Activated CD4-positive, alpha-beta T cell treated with anti-CD3 and anti-CD28 coated beads, Interleukin-2, amount 50 U/mL, for 48 hours (primary cell): Measurements from ENCODE around the gene PLPPR5.

ENCODE experiments used
- DNase-seq, 2 experiments: peaks; one replicate each; pipeline ENCODE4 v3.0.0-alpha.2; 2020

Gene PLPPR5

DNA sequence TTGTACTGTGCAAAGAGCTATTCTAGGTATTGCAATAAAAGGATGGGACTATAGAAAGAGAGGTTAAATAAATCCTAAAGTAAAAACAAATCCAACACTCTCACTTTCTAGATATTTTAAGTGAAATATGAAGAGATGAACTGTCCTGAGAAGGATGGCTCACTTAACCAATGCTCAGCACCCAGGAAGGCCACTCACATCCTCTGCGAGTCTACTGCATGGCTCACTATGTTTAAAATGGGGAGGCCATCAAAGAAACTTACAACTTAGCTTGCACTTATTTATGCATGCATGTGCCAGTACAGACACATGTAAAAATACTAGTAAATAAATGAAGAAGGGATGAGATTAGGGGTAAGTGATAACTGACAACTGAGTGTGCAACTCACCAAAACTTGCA, 37.5 kb downstream of the PLPPR5 start:
- no peak for DNase-seq

DNA sequence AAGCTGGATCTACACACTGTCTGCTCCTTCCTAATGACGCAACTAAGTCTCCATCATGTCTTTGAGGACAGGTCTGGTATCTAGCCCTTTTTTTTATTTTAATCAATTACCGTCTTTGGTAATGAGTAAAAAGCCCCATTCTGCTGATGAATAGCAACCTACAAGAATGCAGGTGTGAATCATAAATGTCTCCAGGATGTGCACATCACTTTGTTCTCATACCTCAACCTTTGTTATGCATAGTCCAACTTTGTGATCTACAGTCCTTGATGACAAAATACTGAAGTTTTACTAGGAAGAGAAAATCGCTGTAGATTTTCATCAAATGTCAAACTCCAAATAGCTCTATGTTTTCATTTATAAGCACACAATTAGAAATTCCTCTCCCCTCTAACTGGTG, 39.3 kb downstream of the PLPPR5 start:
- no peak for DNase-seq

DNA sequence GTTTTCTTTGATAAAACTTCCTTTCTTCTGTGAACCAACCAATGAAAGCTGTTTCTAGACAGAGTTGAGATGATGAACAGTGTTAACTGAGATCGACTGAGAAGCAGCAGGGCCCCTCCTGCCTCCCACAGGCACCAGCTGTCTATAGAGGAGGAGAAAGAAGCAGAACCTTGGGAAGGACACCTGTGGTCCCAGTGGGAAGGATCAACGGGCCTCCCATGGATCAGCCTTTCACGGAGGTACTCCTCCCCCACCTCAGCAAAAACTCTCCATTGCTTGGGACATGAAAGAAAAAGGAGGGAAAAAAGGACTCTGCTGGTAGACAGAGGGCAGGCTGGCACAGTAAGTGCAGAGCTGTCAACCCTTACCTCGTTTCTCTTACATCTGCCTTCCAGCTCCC, 40.5 kb downstream of the PLPPR5 start:
- no peak for DNase-seq

DNA sequence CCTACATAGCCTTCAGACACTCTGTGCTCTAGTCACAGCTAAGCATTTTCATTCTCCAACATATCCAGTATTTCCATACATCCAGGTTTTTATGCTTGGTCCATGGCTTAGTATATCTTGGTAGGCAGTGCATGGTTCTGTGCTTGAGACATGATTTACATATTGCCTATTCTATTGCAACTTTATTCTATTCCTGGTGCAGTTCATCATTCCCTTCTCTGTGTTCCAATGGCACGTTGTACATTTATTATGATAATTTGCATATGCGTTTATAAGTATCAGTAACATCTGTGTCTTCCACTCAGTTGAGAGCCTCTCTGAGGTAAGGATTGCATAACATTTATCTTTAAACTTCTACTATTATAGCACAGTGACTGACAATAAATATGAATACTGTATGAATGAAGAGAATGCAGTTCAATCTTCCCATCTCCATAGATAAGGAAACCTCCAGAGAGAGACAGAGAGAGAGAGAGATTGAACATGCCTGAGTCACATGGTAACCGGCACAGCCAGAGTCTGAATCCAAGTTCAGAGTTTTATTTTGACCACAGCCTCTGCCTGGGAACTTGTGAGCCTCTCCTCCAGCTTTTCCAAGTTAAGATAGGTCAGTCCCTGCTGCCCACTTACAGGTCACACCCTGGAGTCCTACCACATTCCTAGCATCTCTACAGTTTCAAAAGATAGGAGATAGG, 41.5 kb downstream of the PLPPR5 start:
- DNase-seq, result no peak

DNA sequence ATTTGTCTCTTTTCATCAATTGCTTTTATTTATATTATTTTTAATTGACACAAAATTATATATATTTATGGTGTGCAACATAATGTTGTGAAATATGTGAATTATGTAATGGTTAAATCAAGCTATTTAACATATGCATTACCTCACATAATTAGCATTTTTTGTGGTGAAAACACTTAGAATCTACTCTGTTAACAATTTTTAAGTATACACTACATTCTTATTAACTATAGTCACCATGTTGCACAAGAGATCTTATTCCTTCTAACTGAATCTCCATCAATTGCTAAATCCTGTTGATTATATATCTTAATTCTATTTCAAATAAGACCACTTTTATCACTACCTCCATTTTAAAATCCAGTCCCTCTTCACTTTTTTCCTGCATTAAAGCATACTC, 42.5 kb downstream of the PLPPR5 start:
- DNase-seq, result no peak

DNA sequence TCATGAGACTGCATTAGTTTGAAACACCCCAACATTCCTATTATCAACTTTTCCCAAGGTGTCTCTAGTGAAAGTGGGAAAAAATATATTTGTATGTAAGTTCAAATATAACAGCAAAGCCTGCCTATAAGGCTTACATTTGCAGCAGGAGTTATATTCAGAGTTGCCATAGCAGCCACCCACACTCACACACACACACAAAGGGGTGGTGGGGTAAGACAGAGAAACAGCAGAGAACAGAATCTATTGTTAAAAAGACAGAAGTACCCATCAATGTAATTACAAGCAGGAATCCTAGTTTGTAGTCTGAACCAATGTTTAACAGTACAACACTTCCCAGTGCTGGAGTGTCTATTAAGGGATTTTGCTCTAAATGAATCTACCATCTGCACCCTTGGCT, 55.0 kb downstream of the PLPPR5 start:
- DNase-seq, result no peak

DNA sequence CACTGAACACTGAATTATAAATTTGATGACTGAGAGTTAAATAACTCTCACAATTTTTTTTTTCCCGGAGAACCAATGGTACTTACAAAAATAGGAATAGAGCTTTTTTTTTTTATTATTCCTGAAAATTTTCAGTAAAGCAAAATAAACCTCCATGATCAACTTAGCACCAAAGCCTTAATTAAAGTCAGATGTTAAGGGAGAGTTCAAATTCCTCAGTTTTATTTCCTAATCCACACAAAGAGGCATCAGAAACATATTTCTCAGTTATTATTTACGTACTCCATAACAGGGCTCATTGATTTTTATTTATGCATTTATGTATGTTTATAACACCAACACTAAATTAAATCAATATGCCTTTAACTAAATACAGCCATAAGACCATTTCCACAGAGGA, 55.5 kb downstream of the PLPPR5 start:
- DNase-seq, result no peak

DNA sequence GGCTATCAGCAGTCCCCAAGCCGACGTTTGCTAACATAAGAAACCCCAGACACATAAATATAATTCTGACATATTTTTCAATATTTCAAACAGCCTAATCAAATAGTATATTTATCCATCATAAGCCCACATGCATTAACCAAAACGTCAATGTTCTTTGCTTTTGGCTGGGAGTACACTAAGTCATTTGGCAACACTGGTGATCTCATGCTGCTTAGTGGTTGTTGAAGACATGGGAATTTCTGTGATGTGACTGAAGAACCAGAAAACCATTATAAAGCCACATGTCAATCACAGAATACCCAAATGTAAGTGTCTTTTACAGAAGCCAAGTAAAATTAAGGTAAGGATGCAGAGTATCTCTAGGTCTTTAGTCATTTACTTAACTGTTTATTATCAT, 57.6 kb downstream of the PLPPR5 start:
- DNase-seq, result no peak

DNA sequence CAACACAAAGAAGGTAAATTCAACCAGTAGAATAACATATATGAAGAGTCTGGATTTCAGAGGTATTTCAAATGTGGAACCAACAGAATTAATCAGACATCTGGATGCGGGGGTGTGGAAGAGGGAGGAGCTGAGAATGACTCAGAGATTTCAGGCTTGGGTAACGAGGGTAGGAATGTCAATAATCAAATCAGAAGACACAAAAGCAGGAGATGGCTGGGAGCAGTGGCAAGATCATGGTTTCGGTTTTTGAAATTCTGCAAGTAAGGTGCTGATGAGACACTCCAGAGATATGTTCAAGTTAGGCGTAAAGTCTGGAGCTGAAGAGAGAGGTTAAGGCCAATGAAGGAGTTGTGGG, 64.0 kb downstream of the PLPPR5 start:
- DNase-seq, result peak; percentile 12 to 34

DNA sequence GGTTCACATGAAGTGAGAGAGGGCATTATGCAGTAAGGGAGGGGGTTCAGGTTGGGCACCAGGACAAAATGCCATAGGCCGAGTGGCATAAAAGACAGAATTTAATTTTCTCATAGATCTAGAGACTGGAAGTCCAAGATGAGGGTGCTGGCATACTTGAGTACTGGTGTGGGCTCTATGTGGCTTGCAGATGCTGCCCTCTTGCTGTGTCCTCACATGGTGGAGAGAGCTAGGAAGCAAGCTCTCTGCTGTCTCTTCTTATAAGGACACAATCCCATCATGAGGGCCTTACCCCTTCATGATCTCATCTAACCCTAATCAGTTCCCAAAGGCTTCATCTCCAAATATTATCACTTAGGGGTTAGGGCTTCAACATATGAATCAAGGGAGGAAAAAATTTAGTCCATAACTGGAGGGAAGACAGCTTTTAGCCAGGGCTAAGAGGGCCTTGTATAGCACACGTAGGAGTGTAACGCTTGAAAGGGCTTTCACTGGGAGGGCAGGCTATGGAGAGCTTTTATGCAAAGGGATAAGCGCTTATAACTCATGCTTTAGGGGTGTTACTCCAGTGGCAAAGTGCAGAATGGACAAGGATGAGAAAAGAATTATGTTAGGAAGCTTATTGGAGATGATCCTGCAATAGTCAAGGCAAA, 64.5 kb downstream of the PLPPR5 start:
- DNase-seq, result no peak

DNA sequence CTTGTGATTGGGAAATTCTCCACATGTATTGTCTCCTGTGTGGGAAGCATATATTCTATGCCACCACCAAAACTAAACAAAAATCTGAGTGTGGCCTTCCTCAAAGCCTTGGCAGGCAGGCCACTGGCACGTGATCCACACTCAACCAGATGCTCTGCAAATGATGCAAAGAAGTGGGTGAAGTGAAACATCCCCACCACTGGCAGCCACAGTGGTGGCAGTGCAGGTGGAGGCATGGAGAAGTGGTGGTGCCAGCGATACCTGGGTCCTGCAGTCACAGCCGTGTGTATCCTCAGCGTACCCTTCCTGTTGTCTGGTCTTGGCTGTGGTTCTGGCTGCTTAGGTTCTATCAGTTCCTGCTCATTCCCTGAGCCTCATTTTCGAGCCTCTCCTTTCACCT, 65.2 kb downstream of the PLPPR5 start:
- no peak for DNase-seq

DNA sequence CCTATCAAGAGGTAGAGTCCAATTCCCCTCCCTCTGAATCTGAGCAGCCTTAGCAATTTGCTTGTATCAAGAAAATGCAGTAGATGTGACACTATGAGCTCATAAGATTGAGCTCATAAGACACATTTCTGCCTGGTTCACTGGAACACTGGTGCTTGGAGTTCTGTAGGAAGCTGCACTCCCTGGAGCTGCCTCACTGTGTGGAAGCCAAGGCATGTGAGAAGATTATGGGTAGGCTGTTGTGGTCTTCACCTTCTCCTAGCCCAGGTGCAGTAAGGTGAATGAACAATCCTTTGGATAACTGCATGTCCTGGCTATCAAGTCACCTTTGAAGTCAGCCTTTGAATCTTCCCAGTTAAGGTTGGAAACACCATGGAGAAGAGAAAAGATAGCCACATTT, 67.3 kb downstream of the PLPPR5 start:
- DNase-seq, result no peak

DNA sequence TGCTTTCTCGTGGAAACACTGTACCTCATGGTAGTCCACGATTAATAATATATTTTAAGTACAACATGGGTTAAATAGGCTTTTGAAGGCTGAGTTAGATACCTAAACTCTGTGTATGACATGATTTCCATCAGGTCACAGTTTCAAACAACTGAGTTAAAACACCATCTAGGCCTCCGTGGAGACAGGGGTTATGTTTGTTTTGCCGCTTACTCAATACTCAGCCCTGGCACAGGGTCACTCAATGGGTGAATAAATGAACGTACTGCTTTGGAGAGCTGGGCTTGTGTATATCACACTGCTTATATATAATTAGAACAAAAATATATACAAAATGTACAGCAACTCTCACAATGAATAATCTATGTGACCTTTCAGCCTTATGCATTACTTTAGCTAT, 72.5 kb downstream of the PLPPR5 start:
- DNase-seq, result no peak

DNA sequence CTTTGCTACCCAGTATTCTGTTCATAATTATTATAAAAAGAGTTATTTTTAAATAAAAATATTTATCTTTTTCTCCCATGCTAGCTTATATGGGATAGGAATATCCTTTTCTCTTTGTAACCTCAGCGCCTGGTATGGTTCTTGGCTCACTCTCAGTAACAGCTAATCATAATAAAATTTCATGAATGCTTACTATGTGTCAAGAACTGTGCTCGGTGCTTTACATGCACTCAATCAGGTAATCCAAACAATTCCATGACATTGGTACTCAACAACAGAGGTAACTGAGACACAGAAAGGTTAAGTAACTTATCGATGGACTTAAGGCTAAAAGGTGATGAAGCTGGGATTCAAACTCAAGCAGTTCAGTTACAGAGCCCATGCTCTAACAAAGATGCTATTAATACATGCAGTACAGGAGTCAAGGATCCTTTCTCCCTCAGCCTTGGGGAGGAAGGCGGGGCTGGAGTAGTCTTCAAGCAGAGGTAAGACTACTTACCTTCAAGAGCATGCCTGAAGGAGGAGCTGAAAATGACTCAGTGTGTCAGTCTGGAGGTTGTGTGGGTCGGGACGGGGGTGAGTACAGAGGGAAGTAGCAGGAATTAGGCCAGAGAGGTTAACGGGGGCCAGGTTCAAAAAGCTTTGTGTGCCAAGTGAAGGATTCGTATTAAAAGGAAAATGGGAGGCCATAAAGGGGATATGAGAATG, 73.4 kb downstream of the PLPPR5 start:
- no peak for DNase-seq

DNA sequence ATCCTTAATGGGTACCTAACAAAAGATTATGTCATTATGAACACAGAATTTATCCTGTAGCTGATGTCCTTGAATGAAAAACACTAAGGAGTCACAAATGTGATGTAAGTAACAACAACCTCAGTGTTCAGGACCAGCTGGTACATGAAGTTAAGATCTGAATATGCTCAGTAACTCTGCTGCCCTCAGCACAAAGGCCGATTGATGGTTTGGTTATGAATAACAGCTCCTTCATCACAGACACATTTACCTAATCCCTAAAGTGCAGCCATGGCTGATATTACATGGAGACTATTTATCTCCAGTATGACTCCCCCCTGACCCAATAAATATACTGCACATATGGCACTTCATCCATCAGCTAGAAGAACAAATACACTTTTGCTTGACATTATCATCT, 75.2 kb downstream of the PLPPR5 start:
- DNase-seq, result no peak

DNA sequence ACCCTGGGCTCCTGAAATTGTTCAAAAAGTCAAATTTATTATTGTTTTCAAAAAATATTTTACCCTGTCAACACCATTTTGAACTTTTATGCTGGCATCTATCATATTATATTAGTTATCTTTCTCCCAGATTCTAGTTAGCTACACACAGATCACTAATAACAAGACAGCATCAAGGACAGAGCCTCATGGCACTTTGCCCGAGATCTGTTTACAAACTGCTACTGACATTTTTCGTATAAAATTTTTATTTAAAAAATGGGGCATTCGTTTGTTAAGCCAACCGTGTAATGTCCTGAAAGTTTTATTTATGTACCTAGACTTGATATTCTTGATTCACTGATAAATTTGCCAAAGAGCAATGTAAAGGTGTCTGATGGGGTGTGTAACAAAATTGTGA, 78.1 kb downstream of the PLPPR5 start:
- DNase-seq, result no peak

DNA sequence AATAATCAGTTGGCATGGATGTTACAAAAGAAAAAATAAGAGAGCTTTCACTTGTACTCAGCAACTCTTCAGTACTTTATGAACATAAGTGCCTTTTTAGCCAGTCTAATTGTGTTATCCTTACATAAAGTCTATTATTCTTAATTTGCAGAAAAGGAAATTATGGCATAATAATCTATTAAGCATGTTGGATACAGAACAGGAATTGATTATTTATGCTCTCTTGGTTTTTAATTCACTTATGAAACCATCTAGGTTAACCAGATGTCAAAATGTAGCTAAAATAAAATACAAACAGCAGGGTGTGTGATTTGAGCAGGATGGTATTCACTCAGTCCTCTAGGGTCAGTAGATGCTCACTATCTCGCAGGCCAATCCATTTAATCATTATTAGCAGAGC, 79.7 kb downstream of the PLPPR5 start:
- no peak for DNase-seq

DNA sequence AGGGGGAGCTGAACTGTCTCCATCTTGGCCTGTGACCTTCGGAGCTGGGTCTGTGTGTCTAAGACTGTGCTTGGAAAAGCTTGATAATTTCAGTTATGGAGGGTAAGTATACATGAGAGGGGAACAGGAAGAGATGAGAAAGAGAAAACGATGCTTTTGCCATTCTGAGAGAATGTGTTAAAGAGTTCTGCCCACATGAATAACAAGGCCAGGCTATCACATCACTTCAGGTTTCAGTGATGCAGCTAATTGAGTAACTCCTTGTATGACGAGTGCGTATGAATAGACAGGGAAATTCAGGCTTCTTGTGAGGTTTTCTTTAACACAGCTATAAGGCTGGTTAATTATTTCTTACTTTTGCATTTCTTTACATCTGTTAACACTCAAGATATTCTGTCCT, 81.0 kb downstream of the PLPPR5 start:
- no peak for DNase-seq

DNA sequence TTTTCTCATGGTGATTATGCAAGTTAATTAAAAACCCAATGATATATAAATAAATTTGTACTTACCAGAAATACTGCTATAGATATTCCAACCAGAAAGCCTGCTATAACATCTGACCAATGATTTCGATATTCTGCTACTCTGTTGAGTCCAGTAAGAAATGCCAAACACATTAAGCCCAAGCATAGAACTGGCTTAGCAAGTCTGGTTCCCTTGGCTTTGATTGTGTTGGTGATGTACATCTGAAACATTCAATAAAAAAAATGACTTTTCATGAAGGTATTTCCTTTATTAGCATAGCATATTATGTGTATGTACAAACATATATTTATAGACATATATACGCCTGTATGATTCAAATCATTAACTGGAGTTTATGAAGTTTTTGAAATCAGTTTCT, 82.8 kb downstream of the PLPPR5 start:
- DNase-seq, result no peak

DNA sequence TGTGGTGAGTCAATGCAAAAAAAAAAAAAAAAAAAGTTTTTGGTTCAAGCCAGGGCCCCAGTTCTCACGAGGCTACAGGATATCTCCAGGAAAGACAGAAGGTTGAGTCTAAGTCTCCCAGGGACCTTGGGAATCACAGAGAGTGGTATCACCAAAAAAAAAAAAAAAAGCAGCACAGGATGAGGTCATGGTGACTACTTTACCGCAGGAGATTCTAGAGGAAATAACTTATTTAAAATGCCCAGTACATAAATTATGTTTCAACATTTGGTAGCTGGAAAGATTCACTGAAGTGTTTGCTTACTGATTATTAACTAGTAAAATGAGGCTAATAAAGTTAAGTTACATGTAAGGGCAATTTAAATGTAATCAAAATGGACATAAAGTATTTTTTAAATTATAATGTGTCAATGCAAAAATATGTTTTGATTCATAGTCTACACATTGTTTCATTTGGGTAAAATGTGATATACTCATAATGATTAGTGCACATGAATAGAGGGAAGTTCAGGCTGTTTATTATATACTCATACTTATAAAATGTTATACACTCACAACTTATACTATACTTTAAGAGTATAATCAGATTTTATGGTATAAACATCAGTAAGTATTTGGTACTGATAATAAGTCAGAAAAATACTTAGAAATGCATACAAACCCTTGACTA, 84.1 kb downstream of the PLPPR5 start:
- no peak for DNase-seq

DNA sequence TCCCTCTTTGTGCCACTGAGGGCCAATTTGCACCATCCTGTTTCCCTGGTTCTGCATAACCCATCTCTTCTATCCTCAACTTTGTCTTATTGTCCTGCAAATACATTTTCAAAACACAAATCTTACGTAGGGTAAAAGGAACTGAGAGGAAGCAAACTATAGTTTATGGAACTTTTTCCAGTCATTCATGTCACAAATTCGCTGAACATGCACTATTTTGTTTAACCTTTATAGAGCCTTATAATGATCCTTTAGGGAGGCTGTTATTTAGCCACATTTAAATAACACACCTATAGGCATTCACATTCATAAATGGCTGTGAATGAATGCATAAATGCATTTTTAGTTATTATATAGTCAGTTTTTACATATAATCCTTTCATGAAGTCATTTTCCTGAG, 85.0 kb downstream of the PLPPR5 start:
- DNase-seq, result no peak

DNA sequence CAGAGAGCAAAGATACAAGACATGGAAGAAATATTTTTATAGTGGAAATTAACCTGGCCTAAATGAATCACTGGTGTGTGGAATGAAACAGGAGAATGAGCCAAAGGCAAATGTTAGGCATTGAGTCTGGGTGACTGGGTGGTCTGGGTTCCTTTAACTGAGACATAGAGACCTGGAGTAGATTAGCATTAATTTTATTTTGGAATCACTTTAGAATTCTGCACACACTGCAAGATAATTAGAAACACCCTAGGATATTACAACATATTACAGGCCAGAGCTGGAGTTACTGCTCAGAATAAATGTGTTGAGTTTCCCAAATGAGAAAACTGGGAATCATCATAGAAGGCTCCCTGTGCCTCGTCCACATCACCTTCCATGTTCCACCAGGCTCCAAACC, 85.5 kb downstream of the PLPPR5 start:
- no peak for DNase-seq

DNA sequence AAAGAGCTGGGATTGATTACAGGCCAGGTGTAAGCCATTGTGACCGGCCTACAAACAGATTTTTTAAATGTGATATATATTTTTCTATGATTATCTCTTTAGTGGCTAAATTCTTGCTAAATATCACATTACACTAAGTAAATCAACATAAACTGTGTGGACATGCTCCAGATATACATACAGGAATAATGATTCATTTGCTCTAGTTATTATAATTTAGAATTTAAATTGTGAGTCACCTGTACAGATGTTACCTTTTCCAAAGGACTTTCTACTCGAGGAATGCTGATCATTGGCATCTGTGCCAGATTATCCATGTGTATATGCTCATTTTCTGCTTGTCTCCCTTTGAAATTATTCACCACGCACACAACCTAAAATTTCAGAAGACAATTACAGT, 90.1 kb downstream of the PLPPR5 start:
- DNase-seq, result no peak

DNA sequence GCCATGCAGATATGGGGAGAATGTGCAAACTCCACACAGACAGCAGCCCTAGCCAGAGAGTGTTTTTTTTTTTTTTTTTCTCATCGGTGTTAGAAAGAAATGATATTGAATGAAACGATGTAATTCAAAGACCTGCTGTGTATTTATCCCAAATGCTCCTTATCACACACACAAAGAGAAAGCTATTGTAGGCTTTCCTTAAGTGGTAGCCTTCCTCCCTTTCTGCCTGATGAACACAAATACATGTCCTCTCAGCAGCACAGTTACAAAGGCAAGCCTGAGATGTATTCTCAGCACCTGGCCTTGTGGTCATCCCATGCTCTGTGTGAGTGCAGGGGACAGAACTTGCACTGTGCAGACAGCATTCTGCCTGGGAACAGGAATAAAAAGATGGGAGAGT, 93.8 kb downstream of the PLPPR5 start:
- DNase-seq, result no peak
